CD4-positive, alpha-beta T cell (primary cell): ENCODE data around the gene FGGY. TPM values are rescaled to one million over a fixed set of nuclear protein-coding genes. Genes with fewer than 3 reads are reported as not detected.
A peak's percentile ranks its signal among the peaks of the same experiment; 100 is the strongest.

Experiments
- ATAC-seq: fragments of 200-7000 bp; cut with Tn5 transposase; one replicate; pipeline ENCODE4 v1.10.0; 2022; ENCODE audit warnings: mild to moderate bottlenecking; ENCODE audit not compliant: poor library complexity
- CTCF ChIA-PET: fragments of 350-600 bp; sonication (Branson Sonifier 250); formaldehyde crosslinking; loops from one replicate; lab custom pipeline; 2021; ENCODE audit warnings: antibody characterized with exemption, inconsistent platforms; lab: Charles Lee
- POLR2A ChIA-PET: fragments of 350-600 bp; sonication (Branson Sonifier 250); formaldehyde crosslinking; loops from one replicate; lab custom pipeline; 2021; ENCODE audit warnings: antibody characterized with exemption, inconsistent platforms; lab: Charles Lee
- DNase-seq, 14 experiments: peaks; one replicate each; pipeline ENCODE4 v3.0.0-alpha.2; 2013 to 2020; ENCODE audit warnings: mixed read lengths in 2 of 14
- H3K27ac ChIP-seq, 2 donors: one replicate each; pipeline versions ENCODE4 v1.5.1 to v1.7.0; 2013; ENCODE audit warnings: low read length in 2 of 2, low read depth in 1 of 2, mild to moderate bottlenecking in 1 of 2
- H3K27me3 ChIP-seq, 2 experiments: 1 replicate in 1 of 2; 2 replicates in 1 of 2; pipeline versions ENCODE4 v1.6.1 to v1.7.0; 2013; ENCODE audit warnings: low read length in 2 of 2, control low read depth in 1 of 2, mild to moderate bottlenecking in 1 of 2, moderate library complexity in 1 of 2; ENCODE audit not compliant: insufficient read depth in 2 of 2, control insufficient read depth in 1 of 2
- H3K36me3 ChIP-seq: one replicate; pipeline ENCODE4 v1.6.1; 2013; ENCODE audit warnings: low read length, control low read depth; ENCODE audit not compliant: insufficient read depth
- H3K4me1 ChIP-seq: one replicate; pipeline ENCODE4 v1.6.1; 2013; ENCODE audit warnings: low read length, control low read depth; ENCODE audit not compliant: insufficient read depth
- H3K4me3 ChIP-seq: one replicate; pipeline ENCODE4 v1.5.1; 2013; ENCODE audit warnings: mild to moderate bottlenecking, low read length, moderate library complexity
- H3K9me3 ChIP-seq, 2 experiments: 1 replicate in 1 of 2; 2 replicates in 1 of 2; pipeline versions ENCODE4 v1.6.1 to v1.7.0; 2013; ENCODE audit warnings: low read length in 2 of 2, mild to moderate bottlenecking in 2 of 2, control low read depth in 1 of 2, moderate library complexity in 1 of 2; ENCODE audit not compliant: control insufficient read depth in 1 of 2, insufficient read depth in 1 of 2
- H3K27ac Mint-ChIP-seq: one replicate; pipeline ENCODE4 v1.8.0; 2020; ENCODE audit warnings: mixed read lengths
- H3K27me3 Mint-ChIP-seq: one replicate; pipeline ENCODE4 v1.8.0; 2021; ENCODE audit warnings: mixed read lengths
- H3K36me3 Mint-ChIP-seq: one replicate; pipeline ENCODE4 v1.8.0; 2021; ENCODE audit warnings: low read depth, mixed read lengths
- H3K4me1 Mint-ChIP-seq: one replicate; pipeline ENCODE4 v1.8.0; 2021; ENCODE audit warnings: low read depth, mixed read lengths
- H3K4me3 Mint-ChIP-seq: one replicate; pipeline ENCODE4 v1.8.0; 2020; ENCODE audit warnings: mild to moderate bottlenecking, mixed read lengths
- H3K9me3 Mint-ChIP-seq: one replicate; pipeline ENCODE4 v1.8.0; 2020; ENCODE audit warnings: mixed read lengths
- intact Hi-C, 2 experiments: fragments of 100-400 bp; cut with DNase I in 1 of 2; cut with micrococcal nuclease in 1 of 2; formaldehyde crosslinking; loops; one replicate each; pipeline versions ENCODE4 v1.15.1 to v1.9.0; 2023 to 2025; cut with DNase I, micrococcal nuclease
- total RNA-seq, 174 experiments: library from RNA in 2 of 174; stranded (reverse) in 2 of 174; gene quantifications; one replicate each; pipeline ENCODE4 v1.2.3 and lab custom pipeline; 2021 to 2026
- TF ChIP-seq, protein P1 (sequence below): fragments of 200-600 bp; IDR thresholded peaks from one replicate; pipeline ENCODE4 v1.8.0; 2022; ENCODE audit warnings: antibody characterized with exemption, mild to moderate bottlenecking

FGGY gene
- total RNA-seq, 2 experiments from 2014 or later: 9.5 to 10.0 TPM

DNA sequence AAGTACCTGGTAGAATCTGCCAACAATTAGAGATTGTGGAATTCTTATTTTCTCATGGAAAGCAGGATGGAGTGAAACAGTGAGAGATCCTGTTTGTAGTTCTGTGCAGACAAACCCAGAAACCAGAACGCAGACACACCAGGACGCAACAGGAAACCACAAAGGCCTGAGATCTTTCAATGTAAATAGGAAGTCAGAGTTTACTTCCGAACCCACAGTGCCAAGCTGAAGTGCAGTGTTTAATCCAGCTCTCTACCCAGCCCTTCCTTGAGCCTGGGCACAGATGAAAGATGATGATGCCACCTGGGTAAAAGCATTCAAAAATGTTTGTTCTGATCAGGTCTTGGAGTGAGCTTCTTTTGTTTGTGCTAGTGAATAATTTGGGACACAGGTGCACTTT, 273.6 kb downstream of the FGGY start:
- Mint-ChIP-seq H3K27me3 (peaks cover 10% of the 10 kb centered on the region), H3K9me3 (peaks cover 2% of the 10 kb centered on the region), H3K36me3 (no peaks in the 10 kb centered on the region), H3K4me1 (peaks cover 35% of the 10 kb centered on the region), H3K4me3 (peak overlapping the region; percentile 17), H3K27ac (no peak overlapping the region)
- ATAC-seq (peak; percentile 93), DNase-seq (peak in 13 of 14 experiments; percentile 1 to 72 (median 15))
- H3K9me3 ChIP-seq: peaks cover 0 to 5% of the 10 kb centered on the region in 2 experiments
- ChIA-PET CTCF (no interaction called here), POLR2A (interaction anchor here (0.6 kb wide), 1 partner anchor 785 kb away, joined by 3 read pairs; no protein-coding TSS in a partner anchor)
- H3K36me3 ChIP-seq: no peaks in the 10 kb centered on the region
- TF ChIP-seq, protein P1, sequence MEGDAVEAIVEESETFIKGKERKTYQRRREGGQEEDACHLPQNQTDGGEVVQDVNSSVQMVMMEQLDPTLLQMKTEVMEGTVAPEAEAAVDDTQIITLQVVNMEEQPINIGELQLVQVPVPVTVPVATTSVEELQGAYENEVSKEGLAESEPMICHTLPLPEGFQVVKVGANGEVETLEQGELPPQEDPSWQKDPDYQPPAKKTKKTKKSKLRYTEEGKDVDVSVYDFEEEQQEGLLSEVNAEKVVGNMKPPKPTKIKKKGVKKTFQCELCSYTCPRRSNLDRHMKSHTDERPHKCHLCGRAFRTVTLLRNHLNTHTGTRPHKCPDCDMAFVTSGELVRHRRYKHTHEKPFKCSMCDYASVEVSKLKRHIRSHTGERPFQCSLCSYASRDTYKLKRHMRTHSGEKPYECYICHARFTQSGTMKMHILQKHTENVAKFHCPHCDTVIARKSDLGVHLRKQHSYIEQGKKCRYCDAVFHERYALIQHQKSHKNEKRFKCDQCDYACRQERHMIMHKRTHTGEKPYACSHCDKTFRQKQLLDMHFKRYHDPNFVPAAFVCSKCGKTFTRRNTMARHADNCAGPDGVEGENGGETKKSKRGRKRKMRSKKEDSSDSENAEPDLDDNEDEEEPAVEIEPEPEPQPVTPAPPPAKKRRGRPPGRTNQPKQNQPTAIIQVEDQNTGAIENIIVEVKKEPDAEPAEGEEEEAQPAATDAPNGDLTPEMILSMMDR: no peak
- no peak overlapping the region for H3K4me3 ChIP-seq
- intact Hi-C loops: no loop called here
- H3K27ac ChIP-seq: no peak overlapping the region
- H3K4me1 ChIP-seq: peaks cover 12% of the 10 kb centered on the region
- H3K27me3 ChIP-seq: no peaks in the 10 kb centered on the region

- Histone ChIP-seq H3K36me3 (no peaks in the 10 kb centered on the region), H3K4me1 (peaks cover 12% of the 10 kb centered on the region), H3K27me3 (no peaks in the 10 kb centered on the region), H3K27ac (no peak overlapping the region), H3K4me3 (no peak overlapping the region), H3K9me3 (peaks cover 0 to 5% of the 10 kb centered on the region in 2 experiments)
- peaks cover 10% of the 10 kb centered on the region for H3K27me3 Mint-ChIP-seq
- H3K4me3 Mint-ChIP-seq: no peak overlapping the region
- POLR2A ChIA-PET: no interaction called here
- intact Hi-C loops: no loop called here
- TF ChIP-seq, protein P1: no peak
- no peak overlapping the region for H3K27ac Mint-ChIP-seq
- CTCF ChIA-PET: no interaction called here
- ATAC-seq (no peak), DNase-seq (no peak)
- H3K36me3 Mint-ChIP-seq: no peaks in the 10 kb centered on the region
- peaks cover 35% of the 10 kb centered on the region for H3K4me1 Mint-ChIP-seq
- H3K9me3 Mint-ChIP-seq: peaks cover 2% of the 10 kb centered on the region
Measured at GRCh38 chr1:59574085-59574484, 277.2 kb downstream of the FGGY start.

- Mint-ChIP-seq H3K4me1 (peaks cover 2% of the 10 kb centered on the region), H3K27ac (no peak overlapping the region), H3K9me3 (peaks cover 2% of the 10 kb centered on the region), H3K4me3 (no peak overlapping the region), H3K36me3 (no peaks in the 10 kb centered on the region), H3K27me3 (peaks cover 2% of the 10 kb centered on the region)
- POLR2A ChIA-PET: no interaction called here
- Histone ChIP-seq H3K9me3 (peaks cover 0 to 5% of the 10 kb centered on the region in 2 experiments), H3K36me3 (no peaks in the 10 kb centered on the region), H3K4me3 (no peak overlapping the region), H3K27ac (no peak overlapping the region), H3K4me1 (no peaks in the 10 kb centered on the region), H3K27me3 (no peaks in the 10 kb centered on the region)
- TF ChIP-seq, protein P1: no peak
- no peak for DNase-seq
- CTCF ChIA-PET: no interaction called here
- no peak for ATAC-seq
- intact Hi-C loops: no loop called here
Measured at GRCh38 chr1:59577774-59578173, 280.9 kb downstream of the FGGY start.
